ENCODE measurements around the gene ADGRG1.

DNA sequence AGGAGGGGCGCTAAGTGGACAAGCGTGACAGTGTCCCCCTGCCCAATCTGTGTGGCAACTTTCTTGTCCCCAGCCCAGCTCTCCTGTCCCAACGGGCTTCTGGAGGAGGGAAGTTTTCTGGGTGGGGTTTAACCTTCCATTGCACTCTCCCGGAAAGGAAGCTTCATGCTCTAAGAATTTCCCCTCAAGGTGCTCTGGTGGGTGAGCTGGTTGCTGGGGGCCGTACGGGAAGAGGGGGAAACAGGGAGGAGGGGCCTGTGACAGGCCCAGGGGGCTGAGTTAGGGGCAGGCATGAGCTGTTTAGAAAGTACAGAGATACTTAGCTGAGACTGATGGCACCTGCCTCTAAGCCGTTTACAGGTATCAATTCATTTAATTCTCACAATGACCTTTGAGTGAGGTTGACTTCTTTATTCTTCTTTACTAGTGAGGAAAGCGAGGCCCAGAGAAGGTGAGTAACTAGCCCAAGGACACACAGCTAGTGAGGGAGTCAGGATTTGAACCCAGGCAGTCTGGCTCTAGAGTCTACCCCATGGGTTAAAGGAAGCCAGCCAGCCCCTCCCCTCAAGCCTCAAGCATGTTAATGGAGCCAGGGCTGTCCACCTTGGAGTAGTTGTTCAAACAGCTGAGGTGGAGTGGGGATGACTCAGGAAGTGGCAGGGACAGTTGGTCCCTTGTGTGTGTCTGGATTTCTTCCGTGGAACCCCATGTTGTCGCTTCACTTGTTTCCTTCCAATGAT, 18.9 kb downstream of the ADGRG1 start:
- TF ChIP-seq POLR2A (IDR thresholded peaks at IDR 0.05) (no peak), CTCF (IDR thresholded peaks at IDR 0.05) (no peak)
